ENCODE measurements around the gene RAB3IL1. TPM values are rescaled to one million over a fixed set of nuclear protein-coding genes. Genes with fewer than 3 reads are reported as not detected.

Gene RAB3IL1
- total RNA-seq, 1 donor: 15.9 TPM

DNA sequence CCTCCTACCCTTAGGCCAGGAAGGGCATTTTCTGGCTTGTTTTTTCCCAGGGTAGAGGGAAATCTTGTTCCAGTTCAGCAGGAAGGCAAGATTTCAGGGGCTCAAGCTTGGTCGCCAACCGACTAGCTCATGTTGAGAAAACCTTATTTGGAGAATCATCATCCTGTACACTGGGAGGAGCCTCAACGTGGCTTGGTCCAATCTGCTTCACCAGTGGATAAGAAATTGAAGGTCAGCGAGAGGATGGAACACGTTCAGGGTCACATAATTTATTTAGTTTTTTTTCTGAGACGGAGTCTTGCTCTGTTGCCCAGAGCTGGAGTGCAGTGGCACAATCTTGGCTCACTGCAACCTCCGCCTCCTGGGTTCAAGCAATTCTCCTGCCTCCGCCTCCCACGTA lies 68.7 kb downstream of the RAB3IL1 start:
- Histone ChIP-seq H2AFZ (ENCODE audit: low read length) (no peak overlapping the region), H3K4me2 (ENCODE audit: insufficient read depth, low read length) (no peak overlapping the region), H3K36me3 (ENCODE audit: insufficient read depth, low read length) (peaks cover 23% of the 10 kb centered on the region), H3K9me3 (ENCODE audit: low read depth, low read length) (no peaks in the 10 kb centered on the region), H4K20me1 (ENCODE audit: insufficient read depth, low read length) (no peaks in the 10 kb centered on the region), H3K27ac (ENCODE audit: low read depth, low read length) (no peak overlapping the region), H3K4me3 (ENCODE audit: insufficient read depth, low read length) (no peak overlapping the region), H3K27me3 (ENCODE audit: insufficient read depth, low read length) (no peaks in the 10 kb centered on the region), H3K79me2 (ENCODE audit: insufficient read depth, low read length) (no peaks in the 10 kb centered on the region), H3K4me1 (ENCODE audit: insufficient read depth, low read length) (no peaks in the 10 kb centered on the region)
- DNase-seq (ENCODE audit: insufficient read length, low spot score, missing footprints): no peak
- TF ChIP-seq, protein P1, sequence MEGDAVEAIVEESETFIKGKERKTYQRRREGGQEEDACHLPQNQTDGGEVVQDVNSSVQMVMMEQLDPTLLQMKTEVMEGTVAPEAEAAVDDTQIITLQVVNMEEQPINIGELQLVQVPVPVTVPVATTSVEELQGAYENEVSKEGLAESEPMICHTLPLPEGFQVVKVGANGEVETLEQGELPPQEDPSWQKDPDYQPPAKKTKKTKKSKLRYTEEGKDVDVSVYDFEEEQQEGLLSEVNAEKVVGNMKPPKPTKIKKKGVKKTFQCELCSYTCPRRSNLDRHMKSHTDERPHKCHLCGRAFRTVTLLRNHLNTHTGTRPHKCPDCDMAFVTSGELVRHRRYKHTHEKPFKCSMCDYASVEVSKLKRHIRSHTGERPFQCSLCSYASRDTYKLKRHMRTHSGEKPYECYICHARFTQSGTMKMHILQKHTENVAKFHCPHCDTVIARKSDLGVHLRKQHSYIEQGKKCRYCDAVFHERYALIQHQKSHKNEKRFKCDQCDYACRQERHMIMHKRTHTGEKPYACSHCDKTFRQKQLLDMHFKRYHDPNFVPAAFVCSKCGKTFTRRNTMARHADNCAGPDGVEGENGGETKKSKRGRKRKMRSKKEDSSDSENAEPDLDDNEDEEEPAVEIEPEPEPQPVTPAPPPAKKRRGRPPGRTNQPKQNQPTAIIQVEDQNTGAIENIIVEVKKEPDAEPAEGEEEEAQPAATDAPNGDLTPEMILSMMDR (IDR thresholded peaks at IDR 0.05; ENCODE audit: extremely low read depth, low read depth, low read length): no peak

- H3K4me1 ChIP-seq (ENCODE audit: insufficient read depth, low read length): no peaks in the 10 kb centered on the region
These were observed 69.3 kb downstream of the RAB3IL1 start for GRCh38 chr11:61847914-61848581.

More at GRCh38 chr11:61847914-61848581, 69.3 kb downstream of the RAB3IL1 start:
- Histone ChIP-seq H4K20me1 (ENCODE audit: insufficient read depth, low read length) (no peaks in the 10 kb centered on the region), H3K4me2 (ENCODE audit: insufficient read depth, low read length) (no peak overlapping the region), H2AFZ (ENCODE audit: low read length) (no peak overlapping the region), H3K27me3 (ENCODE audit: insufficient read depth, low read length) (no peaks in the 10 kb centered on the region), H3K36me3 (ENCODE audit: insufficient read depth, low read length) (peaks cover 23% of the 10 kb centered on the region), H3K4me3 (ENCODE audit: insufficient read depth, low read length) (no peak overlapping the region), H3K79me2 (ENCODE audit: insufficient read depth, low read length) (no peaks in the 10 kb centered on the region), H3K9me3 (ENCODE audit: low read depth, low read length) (no peaks in the 10 kb centered on the region), H3K27ac (ENCODE audit: low read depth, low read length) (no peak overlapping the region)
- DNase-seq (ENCODE audit: insufficient read length, low spot score, missing footprints): no peak
- TF ChIP-seq, protein P1 (IDR thresholded peaks at IDR 0.05; ENCODE audit: extremely low read depth, low read depth, low read length): no peak

Small RNAs within 50 kb of the gene (small RNA-seq; reads per million reads assigned to genes)
- gene MIR6746: not detected
- gene RNU6-1243P: not detected

Other genes with a start within 250 kb of the RAB3IL1 start
- gene DAGLA, start 237.2 kb downstream of the RAB3IL1 start, total RNA-seq: 2.9 and 3.6 TPM in 2 replicates
- gene MYRF, start 164.9 kb downstream of the RAB3IL1 start, total RNA-seq: 0.29 and 0.36 TPM in 2 replicates
- 63.3 and 81.9 TPM in 2 replicates for gene TMEM258, start 125.0 kb downstream of the RAB3IL1 start, total RNA-seq
- 7.7 and 9.0 TPM in 2 replicates for gene FEN1, start 124.7 kb downstream of the RAB3IL1 start, total RNA-seq
- 303 and 323 TPM in 2 replicates for gene FADS1, start 100.6 kb downstream of the RAB3IL1 start, total RNA-seq
- gene FADS2, start 89.3 kb downstream of the RAB3IL1 start, total RNA-seq: 258 and 275 TPM in 2 replicates
- 127 and 144 TPM in 2 replicates for gene FADS3, start 26.0 kb downstream of the RAB3IL1 start, total RNA-seq
- gene BEST1, start 32.8 kb upstream of the RAB3IL1 start, total RNA-seq: 5.6 and 8.0 TPM in 2 replicates
- gene FTH1, start 50.1 kb upstream of the RAB3IL1 start, total RNA-seq: 1,459 and 1,507 TPM in 2 replicates
- 8.7 and 13.8 TPM in 2 replicates for gene INCENP, start 206.4 kb upstream of the RAB3IL1 start, total RNA-seq